OCI-LY1 (cell line): ENCODE results near the gene LAMB3.

ENCODE experiments used
- H2AFZ ChIP-seq: fragments of 200-600 bp; sonication (generic), shearing (Covaris generic); 2 replicates; pipeline ENCODE4 v1.6.0; 2014; ENCODE audit warnings: antibody characterized with exemption, mild to moderate bottlenecking, low read length
- H3F3A ChIP-seq: fragments of 200-600 bp; sonication (generic), shearing (Covaris generic); 2 replicates; pipeline ENCODE4 v1.6.0; 2014; ENCODE audit warnings: mild to moderate bottlenecking, antibody characterized with exemption, low read length, moderate library complexity; ENCODE audit not compliant: insufficient read depth
- H3K27ac ChIP-seq: fragments of 200-600 bp; sonication (generic); 2 replicates; pipeline ENCODE4 v1.5.1; 2014; ENCODE audit warnings: low read length, mixed run types, mild to moderate bottlenecking, low read depth; ENCODE audit not compliant: poor library complexity, severe bottlenecking
- H3K27me3 ChIP-seq: fragments of 200-600 bp; sonication (generic); 2 replicates; pipeline ENCODE4 v1.6.0; 2014; ENCODE audit warnings: antibody characterized with exemption, mild to moderate bottlenecking, low read length, moderate library complexity; ENCODE audit not compliant: insufficient read depth
- H3K36me3 ChIP-seq: fragments of 200-600 bp; sonication (generic); 2 replicates; pipeline ENCODE4 v1.6.1; 2014; ENCODE audit warnings: mild to moderate bottlenecking, antibody characterized with exemption, low read length, moderate library complexity, mixed read lengths; ENCODE audit not compliant: insufficient read depth
- H3K4me1 ChIP-seq: fragments of 200-600 bp; sonication (generic); 2 replicates; pipeline ENCODE4 v1.5.1; 2014; ENCODE audit warnings: mild to moderate bottlenecking, low read length, moderate library complexity; ENCODE audit not compliant: insufficient read depth, severe bottlenecking
- H3K4me2 ChIP-seq: fragments of 200-600 bp; sonication (generic), shearing (Covaris generic); 2 replicates; pipeline ENCODE4 v1.6.1; 2014; ENCODE audit warnings: low read length
- H3K4me3 ChIP-seq: fragments of 200-600 bp; sonication (generic); 2 replicates; pipeline ENCODE4 v1.5.1; 2014; ENCODE audit warnings: low read length, low read depth, mild to moderate bottlenecking, mixed read lengths; ENCODE audit not compliant: poor library complexity, severe bottlenecking
- H3K79me2 ChIP-seq: fragments of 200-600 bp; shearing (Covaris generic); 2 replicates; pipeline ENCODE4 v1.6.1; 2016; ENCODE audit warnings: mixed run types, low read length, mixed read lengths; ENCODE audit not compliant: insufficient read depth
- H3K9ac ChIP-seq: fragments of 200-600 bp; sonication (generic), shearing (Covaris generic); 2 replicates; pipeline ENCODE4 v1.6.1; 2014; ENCODE audit warnings: mild to moderate bottlenecking, low read length, mixed read lengths
- H3K9me2 ChIP-seq: fragments of 200-600 bp; sonication (generic), shearing (Covaris generic); 2 replicates; pipeline ENCODE4 v1.6.1; 2014; ENCODE audit warnings: low read depth, mild to moderate bottlenecking, low read length, mixed read lengths
- H3K9me3 ChIP-seq: fragments of 200-600 bp; shearing (Covaris generic); 2 replicates; pipeline ENCODE4 v1.6.1; 2014; ENCODE audit warnings: low read length, mixed read lengths
- H4K20me1 ChIP-seq: fragments of 200-600 bp; sonication (generic), shearing (Covaris generic); 2 replicates; pipeline ENCODE4 v1.6.0; 2016; ENCODE audit warnings: mild to moderate bottlenecking, low read length; ENCODE audit not compliant: insufficient read depth
- CTCF ChIP-seq: fragments of 200-600 bp; sonication (generic), shearing (Covaris generic); IDR thresholded peaks from 2 replicates; pipeline ENCODE4 v1.5.1; 2017; ENCODE audit warnings: mild to moderate bottlenecking, antibody characterized with exemption, low read length, moderate library complexity, mixed read lengths
- EZH2 ChIP-seq: fragments of 200-600 bp; sonication (generic), shearing (Covaris generic); IDR thresholded peaks from 2 replicates; pipeline ENCODE4 v1.8.0; 2017; ENCODE audit warnings: borderline replicate concordance, mixed run types, mild to moderate bottlenecking, antibody characterized with exemption, low read length, moderate library complexity, mixed read lengths

LAMB3 gene

GRCh38 chr1:209587789-209588188 lies 64.4 kb downstream of the LAMB3 start:
- H3K4me1 ChIP-seq: no peaks in the 10 kb centered on the region
- H4K20me1 ChIP-seq: no peaks in the 10 kb centered on the region
- H3F3A ChIP-seq: no peaks in the 10 kb centered on the region
- no peaks in the 10 kb centered on the region for H3K9me2 ChIP-seq
- H2AFZ ChIP-seq: no peak overlapping the region
- H3K4me2 ChIP-seq: no peak overlapping the region
- H3K4me3 ChIP-seq: no peak overlapping the region
- H3K27me3 ChIP-seq: no peaks in the 10 kb centered on the region
- no peaks in the 10 kb centered on the region for H3K36me3 ChIP-seq
- H3K27ac ChIP-seq: no peak overlapping the region
- H3K79me2 ChIP-seq: no peaks in the 10 kb centered on the region
- no peaks in the 10 kb centered on the region for H3K9me3 ChIP-seq
- H3K9ac ChIP-seq: no peak overlapping the region
- TF ChIP-seq CTCF: no peak
- TF ChIP-seq EZH2: no peak

- no peak for TF ChIP-seq EZH2
- TF ChIP-seq CTCF: no peak
- Histone ChIP-seq H2AFZ (no peak overlapping the region), H3K9me3 (no peaks in the 10 kb centered on the region), H3K79me2 (no peaks in the 10 kb centered on the region), H3K36me3 (no peaks in the 10 kb centered on the region), H3F3A (no peaks in the 10 kb centered on the region), H3K4me1 (no peaks in the 10 kb centered on the region), H3K27me3 (no peaks in the 10 kb centered on the region), H3K9ac (no peak overlapping the region), H3K9me2 (no peaks in the 10 kb centered on the region), H3K4me3 (no peak overlapping the region), H4K20me1 (no peaks in the 10 kb centered on the region), H3K27ac (no peak overlapping the region), H3K4me2 (no peak overlapping the region)
These were observed 65.9 kb downstream of the LAMB3 start for GRCh38 chr1:209586221-209586740.

GRCh38 chr1:209585672-209586071 lies 66.6 kb downstream of the LAMB3 start:
- Histone ChIP-seq H3K9ac (no peak overlapping the region), H3K4me2 (no peak overlapping the region), H3K9me3 (no peaks in the 10 kb centered on the region), H2AFZ (no peak overlapping the region), H3K79me2 (no peaks in the 10 kb centered on the region), H3K36me3 (no peaks in the 10 kb centered on the region), H3K27ac (no peak overlapping the region), H3F3A (no peaks in the 10 kb centered on the region), H3K4me1 (no peaks in the 10 kb centered on the region), H3K4me3 (no peak overlapping the region), H4K20me1 (no peaks in the 10 kb centered on the region), H3K9me2 (no peaks in the 10 kb centered on the region), H3K27me3 (no peaks in the 10 kb centered on the region)
- TF ChIP-seq CTCF (no peak), EZH2 (no peak)
